ENCODE measurements around the gene SLAIN2. TPM values are rescaled to one million over a fixed set of nuclear protein-coding genes. Genes with fewer than 3 reads are reported as not detected.

Gene SLAIN2
- total RNA-seq, 1 experiment from 2014 or later, result 30.8 TPM

GRCh38 chr4:48467891-48468290 is 126.6 kb downstream of the SLAIN2 start:
- Mint-ChIP-seq H3K9me3 (no peaks in the 10 kb centered on the region; a peak in 1 of 5 replicates), H3K27me3 (ENCODE audit: low read depth) (no peaks in the 10 kb centered on the region; the same call in 1 of the 2 replicates), H3K27ac (no peak overlapping the region), H3K4me1 (peaks cover 4 to 6% of the 10 kb centered on the region in 2 experiments), H3K4me3 (no peak overlapping the region), H3K36me3 (ENCODE audit: insufficient read depth in 1 of 3, low read depth in 3 of 3) (no peaks in the 10 kb centered on the region)
- no peak overlapping the region for H3K18ac ChIP-seq (ENCODE audit: insufficient read length, low read depth, low read length)
- no peak overlapping the region for H3K4me2 ChIP-seq (ENCODE audit: insufficient read depth, insufficient read length, low read length)
- H3K9me3 ChIP-seq (ENCODE audit: control insufficient read depth, low read depth, low read length), result no peaks in the 10 kb centered on the region
- H3K4ac ChIP-seq (ENCODE audit: low read depth, low read length), result no peak overlapping the region
- H3K23me2 ChIP-seq (ENCODE audit: insufficient read length, low read depth, low read length, poor library complexity, severe bottlenecking), result peaks cover 3% of the 10 kb centered on the region
- H2BK5ac ChIP-seq (ENCODE audit: insufficient read length, low read length), result no peak overlapping the region
- H3K79me2 ChIP-seq (ENCODE audit: insufficient read depth, low read length), result no peaks in the 10 kb centered on the region
- no peak overlapping the region for H2BK20ac ChIP-seq (ENCODE audit: low read depth, low read length, poor library complexity, severe bottlenecking)
- H2AFZ ChIP-seq (ENCODE audit: low read length), result no peak overlapping the region
- no peak overlapping the region for H2BK15ac ChIP-seq (ENCODE audit: low read depth, low read length)
- no peak overlapping the region for H3K23ac ChIP-seq (ENCODE audit: insufficient read length, low read depth, low read length)
- H3K56ac ChIP-seq (ENCODE audit: insufficient read length, low read depth, low read length), result no peak overlapping the region
- no peaks in the 10 kb centered on the region for H3K4me1 ChIP-seq (ENCODE audit: insufficient read depth, low read length)
- H2BK12ac ChIP-seq (ENCODE audit: insufficient read length, low read depth, low read length), result no peak overlapping the region
- no peaks in the 10 kb centered on the region for H3K79me1 ChIP-seq (ENCODE audit: insufficient read depth, low read depth, low read length, poor library complexity, severe bottlenecking)
- no peak overlapping the region for H3K9ac ChIP-seq (ENCODE audit: extremely low read depth, insufficient read length, low read length)
- H3K27me3 ChIP-seq (ENCODE audit: insufficient read depth, low read length), result no peaks in the 10 kb centered on the region
- H2AK5ac ChIP-seq (ENCODE audit: insufficient read length, low read length), result no peak overlapping the region
- H3T11ph ChIP-seq (ENCODE audit: low read length), result no peak overlapping the region
- TF ChIP-seq, protein P1, sequence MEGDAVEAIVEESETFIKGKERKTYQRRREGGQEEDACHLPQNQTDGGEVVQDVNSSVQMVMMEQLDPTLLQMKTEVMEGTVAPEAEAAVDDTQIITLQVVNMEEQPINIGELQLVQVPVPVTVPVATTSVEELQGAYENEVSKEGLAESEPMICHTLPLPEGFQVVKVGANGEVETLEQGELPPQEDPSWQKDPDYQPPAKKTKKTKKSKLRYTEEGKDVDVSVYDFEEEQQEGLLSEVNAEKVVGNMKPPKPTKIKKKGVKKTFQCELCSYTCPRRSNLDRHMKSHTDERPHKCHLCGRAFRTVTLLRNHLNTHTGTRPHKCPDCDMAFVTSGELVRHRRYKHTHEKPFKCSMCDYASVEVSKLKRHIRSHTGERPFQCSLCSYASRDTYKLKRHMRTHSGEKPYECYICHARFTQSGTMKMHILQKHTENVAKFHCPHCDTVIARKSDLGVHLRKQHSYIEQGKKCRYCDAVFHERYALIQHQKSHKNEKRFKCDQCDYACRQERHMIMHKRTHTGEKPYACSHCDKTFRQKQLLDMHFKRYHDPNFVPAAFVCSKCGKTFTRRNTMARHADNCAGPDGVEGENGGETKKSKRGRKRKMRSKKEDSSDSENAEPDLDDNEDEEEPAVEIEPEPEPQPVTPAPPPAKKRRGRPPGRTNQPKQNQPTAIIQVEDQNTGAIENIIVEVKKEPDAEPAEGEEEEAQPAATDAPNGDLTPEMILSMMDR (conservative IDR thresholded peaks at IDR 0.05), result no peak
- no peaks in the 10 kb centered on the region for H4K20me1 ChIP-seq (ENCODE audit: control insufficient read depth, insufficient read depth, insufficient read length)
- H4K5ac ChIP-seq (ENCODE audit: insufficient read length, low read depth, low read length), result no peak overlapping the region
- H3K27ac ChIP-seq (ENCODE audit: insufficient read length, low read depth, low read length), result no peak overlapping the region
- no peak overlapping the region for H4K91ac ChIP-seq (ENCODE audit: insufficient read length, low read depth, low read length)
- H4K8ac ChIP-seq (replicated peaks; ENCODE audit: insufficient read length, low read depth, low read length), result no peak overlapping the region
- H2BK120ac ChIP-seq (ENCODE audit: low read depth, low read length, poor library complexity, severe bottlenecking), result no peak overlapping the region
- no peak overlapping the region for H3K14ac ChIP-seq (ENCODE audit: insufficient read depth, low read length)
- no peak for DNase-seq
- no CpG with 5 or more reads among the region's 5 CpGs for WGBS (ENCODE audit: extremely low coverage, insufficient read length, low lambda C conversion rate)

All from H9 (cell line).